Gastroesophageal sphincter (tissue), 4 donors: ENCODE results near the gene MYH14. TPM values are rescaled to one million over a fixed set of nuclear protein-coding genes. Genes with fewer than 3 reads are reported as not detected.

ENCODE experiments used
- ATAC-seq: fragments of 150-250 bp; one replicate; pipeline ENCODE4 v1.9.1; 2016; ENCODE audit warnings: mild to moderate bottlenecking, moderate library complexity
- H3K27ac ChIP-seq, 4 donors: fragments of 200-600 bp; sonication (generic) in 3 of 4; 1 replicate in 3 of 4; 2 replicates in 1 of 4; pipeline ENCODE4 v1.5.1; 2016 to 2019
- H3K27me3 ChIP-seq: fragments of 200-600 bp; sonication (generic); one replicate; pipeline ENCODE4 v1.5.1; 2019
- H3K36me3 ChIP-seq, 2 donors: fragments of 200-600 bp; sonication (generic); one replicate each; pipeline ENCODE4 v1.5.1; 2019; ENCODE audit warnings: control low read depth in 1 of 2
- H3K4me1 ChIP-seq, 3 donors: fragments of 200-600 bp; sonication (generic); 1 replicate in 2 of 3; 2 replicates in 1 of 3; pipeline ENCODE4 v1.5.1; 2016 to 2019; ENCODE audit warnings: control low read depth in 2 of 3
- H3K4me3 ChIP-seq, 2 donors: fragments of 200-600 bp; sonication (generic); one replicate each; pipeline ENCODE4 v1.5.1; 2019; ENCODE audit warnings: mild to moderate bottlenecking in 1 of 2, moderate library complexity in 1 of 2
- H3K9me3 ChIP-seq, 3 donors: fragments of 200-600 bp; sonication (generic); one replicate each; pipeline ENCODE4 v1.5.1; 2017 to 2019; ENCODE audit warnings: control low read depth in 2 of 3
- CTCF ChIP-seq, 4 experiments: fragments of 200-600 bp in 2 of 4; fragments of 450-650 bp in 2 of 4; sonication (generic) in 1 of 4; IDR thresholded peaks; one replicate each; pipeline ENCODE4 v1.5.1; 2017 to 2019; ENCODE audit warnings: antibody characterized with exemption in 4 of 4, mild to moderate bottlenecking in 2 of 4, moderate library complexity in 2 of 4
- EP300 ChIP-seq: sonication (generic); formaldehyde crosslinking; IDR thresholded peaks from one replicate; pipeline ENCODE4 v1.6.1; 2017; ENCODE audit warnings: antibody characterized with exemption, mild to moderate bottlenecking
- POLR2A ChIP-seq, 2 donors: fragments of 450-650 bp; IDR thresholded peaks; one replicate each; pipeline ENCODE4 v1.6.1; 2017; ENCODE audit warnings: antibody characterized with exemption in 2 of 2, mild to moderate bottlenecking in 2 of 2, moderate library complexity in 1 of 2
- POLR2AphosphoS5 ChIP-seq: sonication (generic); formaldehyde crosslinking; IDR thresholded peaks from one replicate; pipeline ENCODE4 v1.6.1; 2017; ENCODE audit warnings: antibody characterized with exemption
- WGBS, 2 donors: methylation state at CpG; one replicate each; pipeline ENCODE4 v1.1.5; 2018; ENCODE audit warnings: low coverage in 1 of 2; 5-methylcytosine and 5-hydroxymethylcytosine counted together
- total RNA-seq, 4 donors: library from RNA; depleted of rRNA; stranded (reverse); fragments of >200 nt; gene quantifications; one replicate each; pipeline ENCODE4 v1.1.0, GENCODE V29; 2016

MYH14 gene
- 1 to 10 TPM; 3.5 to 10.0 (median 6.1) TPM for total RNA-seq

DNA sequence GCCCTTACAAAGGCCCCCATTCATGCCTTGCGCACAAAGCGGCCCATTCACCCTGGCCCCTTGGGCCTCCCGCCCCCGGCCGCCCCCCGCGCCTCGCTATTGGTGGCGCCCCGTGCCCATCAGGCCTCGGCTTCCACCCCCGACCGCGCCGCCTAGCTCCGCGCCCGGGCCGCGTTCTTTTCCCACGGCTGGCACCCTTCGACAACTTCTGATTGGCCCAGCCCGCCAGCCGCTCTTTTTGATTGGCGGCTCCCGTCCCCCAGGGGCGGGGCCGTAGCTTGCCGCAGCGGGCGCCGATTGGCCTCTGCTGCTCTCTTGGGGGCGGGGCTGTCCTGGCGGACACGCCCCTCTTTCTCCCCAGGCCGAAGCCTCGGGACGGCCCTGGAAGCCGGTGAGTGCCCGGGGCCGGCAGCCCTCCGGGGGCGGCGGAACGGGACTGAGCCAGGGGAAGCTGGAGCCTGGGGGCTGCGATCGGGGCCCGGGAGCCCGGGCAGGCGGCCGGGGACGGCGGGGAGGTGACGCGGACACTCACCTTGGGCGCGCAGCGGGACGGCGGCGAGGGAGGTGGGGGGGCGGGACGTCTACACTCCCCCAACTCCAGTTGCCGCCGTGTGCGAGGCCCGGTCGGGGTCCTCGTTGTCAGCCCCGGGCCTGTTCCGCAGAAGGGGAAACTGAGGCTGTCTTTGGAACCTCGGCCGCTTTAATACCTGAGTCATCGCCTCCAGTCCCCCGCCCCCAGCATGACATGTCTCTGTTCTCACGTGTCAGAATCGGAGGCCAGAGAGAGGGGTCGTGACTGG lies at the start of gene MYH14:
Gene MYH14, plus strand, starts transcription at position 342 of the 800 bp plus-strand sequence. CDS start 6,744 bp downstream, outside the sequence.
- Histone ChIP-seq H3K9me3 (no peaks in the 10 kb centered on the region), H3K27ac (peak within 1 kb of the TSS in 3 of 4 donors; percentile 51 to 74 (median 52)), H3K27me3 (peaks cover 83% of the 10 kb centered on the region), H3K36me3 (no peaks in the 10 kb centered on the region), H3K4me3 (peak within 1 kb of the TSS; percentile 15 to 65), H3K4me1 (peaks cover 0 to 48% (median 11%) of the 10 kb centered on the region in 3 donors)
- TF ChIP-seq POLR2A (IDR thresholded peaks at IDR 0.05) (peak in 1 of 2 donors; percentile 25), POLR2AphosphoS5 (no peak)
- ATAC-seq: peak; percentile 96
- WGBS, 2 donors: 3 to 7% methylated on average over 5 to 7 of the region's 78 CpGs

- 74 to 90% methylated on average over 4 to 16 of the region's 16 CpGs for WGBS, 2 donors
- Histone ChIP-seq H3K27me3 (peaks cover 65% of the 10 kb centered on the region), H3K9me3 (peaks cover 0 to 16% (median 0%) of the 10 kb centered on the region in 3 donors), H3K27ac (no peak overlapping the region), H3K4me1 (no peaks in the 10 kb centered on the region), H3K36me3 (no peaks in the 10 kb centered on the region), H3K4me3 (no peak overlapping the region)
- TF ChIP-seq CTCF (IDR thresholded peaks at IDR 0.05): no peak
- no peak for TF ChIP-seq EP300
- TF ChIP-seq POLR2A (IDR thresholded peaks at IDR 0.05): no peak
- no peak for TF ChIP-seq POLR2AphosphoS5
- no peak for ATAC-seq
These were observed 48.9 kb upstream of the MYH14 start for GRCh38 chr19:50154529-50154928.

- no peak for TF ChIP-seq CTCF (IDR thresholded peaks at IDR 0.05)
- TF ChIP-seq POLR2AphosphoS5: no peak
- TF ChIP-seq EP300: no peak
- no peak for TF ChIP-seq POLR2A (IDR thresholded peaks at IDR 0.05)
- no peak overlapping the region for H3K27ac ChIP-seq
- peaks cover 0 to 19% (median 0%) of the 10 kb centered on the region in 3 donors for H3K9me3 ChIP-seq
- no peak for ATAC-seq
- H3K36me3 ChIP-seq: no peaks in the 10 kb centered on the region
- H3K4me3 ChIP-seq: no peak overlapping the region
- 75 to 83% methylated on average over 8 of the region's 8 CpGs for WGBS, 2 donors
- H3K27me3 ChIP-seq: peaks cover 61% of the 10 kb centered on the region
- no peaks in the 10 kb centered on the region for H3K4me1 ChIP-seq
These were observed 47.8 kb upstream of the MYH14 start for GRCh38 chr19:50155520-50156109.

GRCh38 chr19:50158577-50158976 lies 44.8 kb upstream of the MYH14 start:
- H3K36me3 ChIP-seq: no peaks in the 10 kb centered on the region
- no peak overlapping the region for H3K27ac ChIP-seq
- TF ChIP-seq CTCF (IDR thresholded peaks at IDR 0.05) (no peak), POLR2A (IDR thresholded peaks at IDR 0.05) (no peak), POLR2AphosphoS5 (no peak), EP300 (no peak)
- no peak for ATAC-seq
- H3K4me1 ChIP-seq: no peaks in the 10 kb centered on the region
- no peak overlapping the region for H3K4me3 ChIP-seq
- peaks cover 0 to 19% (median 0%) of the 10 kb centered on the region in 3 donors for H3K9me3 ChIP-seq
- H3K27me3 ChIP-seq: peaks cover 62% of the 10 kb centered on the region

GRCh38 chr19:50159078-50159477 lies 44.3 kb upstream of the MYH14 start:
- H3K4me1 ChIP-seq: no peaks in the 10 kb centered on the region
- no peak for TF ChIP-seq CTCF (IDR thresholded peaks at IDR 0.05)
- TF ChIP-seq POLR2AphosphoS5: no peak
- TF ChIP-seq POLR2A (IDR thresholded peaks at IDR 0.05): no peak
- no peak for TF ChIP-seq EP300
- H3K9me3 ChIP-seq: peaks cover 0 to 19% (median 0%) of the 10 kb centered on the region in 3 donors
- ATAC-seq: no peak
- peaks cover 62% of the 10 kb centered on the region for H3K27me3 ChIP-seq
- no peak overlapping the region for H3K4me3 ChIP-seq
- no peak overlapping the region for H3K27ac ChIP-seq
- H3K36me3 ChIP-seq: no peaks in the 10 kb centered on the region
- WGBS, 2 donors: 87 to 100% methylated on average over 2 of the region's 2 CpGs
